HG02610 (cell line): ENCODE data around the gene PPM1H.
"Not testable (repeated sequence)": the region's sequence is repeated elsewhere in the genome, so short reads cannot be mapped to it uniquely, and the experiment has no call there.

Experiments
- ATAC-seq: cut with Tn5 transposase; IDR thresholded peaks from one replicate; pipeline ENCODE4 v1.9.1; 2021; ENCODE audit warnings: mild to moderate bottlenecking, moderate library complexity; ENCODE audit not compliant: unreplicated experiment

PPM1H gene

DNA sequence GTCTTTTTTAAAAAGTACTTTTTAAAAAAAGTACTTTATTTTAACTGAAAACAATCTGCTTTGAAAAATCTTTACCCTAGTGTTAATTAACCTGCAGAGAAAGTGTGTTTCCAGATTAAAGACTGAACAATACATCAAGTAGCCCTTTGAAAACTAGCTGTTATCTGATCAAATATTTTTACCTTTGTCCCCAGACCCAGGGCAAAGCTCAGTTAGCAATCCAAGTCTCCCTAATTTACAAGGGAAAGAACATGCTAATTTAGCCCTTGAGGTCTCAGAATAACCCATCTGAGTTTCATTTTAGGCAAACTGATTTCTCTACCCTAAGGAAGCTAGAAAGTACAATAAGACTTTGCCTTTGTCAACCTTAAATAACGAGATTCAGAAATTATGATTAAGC, 91.2 kb downstream of the PPM1H start:
- ATAC-seq, result no peak

DNA sequence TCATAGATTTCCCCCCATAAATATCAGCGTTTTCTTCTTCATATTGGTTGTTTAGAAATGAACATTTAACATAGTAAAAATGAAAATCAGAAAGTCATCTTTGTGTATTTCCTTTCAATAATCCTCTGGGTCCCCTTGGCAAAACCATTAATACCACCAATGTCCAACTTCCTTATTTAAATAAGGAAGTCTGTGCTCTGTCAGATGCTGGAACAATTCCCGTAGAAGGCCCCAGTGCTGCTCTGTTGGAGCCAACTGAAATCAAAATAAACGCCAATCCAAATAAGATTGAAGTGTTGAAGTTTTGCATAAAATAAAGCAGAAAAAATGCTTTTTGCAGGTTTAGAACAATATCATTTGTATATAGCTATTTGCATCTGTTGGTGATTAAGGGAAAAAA, 93.1 kb downstream of the PPM1H start:
- no peak for ATAC-seq

DNA sequence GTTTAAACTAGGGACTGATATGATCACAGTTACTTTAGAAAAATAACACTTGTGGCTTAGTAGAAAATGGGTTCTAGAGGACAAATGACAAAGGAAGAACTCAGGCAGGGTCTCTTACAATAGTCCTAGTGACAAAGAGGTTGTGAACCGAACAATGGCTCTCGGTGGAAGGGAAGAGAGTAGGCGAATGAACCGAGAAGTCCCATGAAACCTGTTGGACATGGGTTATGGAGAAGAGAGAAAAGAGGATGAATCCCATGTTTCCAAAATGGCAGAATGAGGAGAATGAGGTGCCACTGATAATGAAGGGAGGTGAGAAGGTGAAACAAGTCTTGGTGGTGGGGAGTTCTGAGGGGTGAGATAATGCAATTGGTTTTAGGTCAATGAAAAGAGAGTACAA, 94.1 kb downstream of the PPM1H start:
- ATAC-seq, result no peak

DNA sequence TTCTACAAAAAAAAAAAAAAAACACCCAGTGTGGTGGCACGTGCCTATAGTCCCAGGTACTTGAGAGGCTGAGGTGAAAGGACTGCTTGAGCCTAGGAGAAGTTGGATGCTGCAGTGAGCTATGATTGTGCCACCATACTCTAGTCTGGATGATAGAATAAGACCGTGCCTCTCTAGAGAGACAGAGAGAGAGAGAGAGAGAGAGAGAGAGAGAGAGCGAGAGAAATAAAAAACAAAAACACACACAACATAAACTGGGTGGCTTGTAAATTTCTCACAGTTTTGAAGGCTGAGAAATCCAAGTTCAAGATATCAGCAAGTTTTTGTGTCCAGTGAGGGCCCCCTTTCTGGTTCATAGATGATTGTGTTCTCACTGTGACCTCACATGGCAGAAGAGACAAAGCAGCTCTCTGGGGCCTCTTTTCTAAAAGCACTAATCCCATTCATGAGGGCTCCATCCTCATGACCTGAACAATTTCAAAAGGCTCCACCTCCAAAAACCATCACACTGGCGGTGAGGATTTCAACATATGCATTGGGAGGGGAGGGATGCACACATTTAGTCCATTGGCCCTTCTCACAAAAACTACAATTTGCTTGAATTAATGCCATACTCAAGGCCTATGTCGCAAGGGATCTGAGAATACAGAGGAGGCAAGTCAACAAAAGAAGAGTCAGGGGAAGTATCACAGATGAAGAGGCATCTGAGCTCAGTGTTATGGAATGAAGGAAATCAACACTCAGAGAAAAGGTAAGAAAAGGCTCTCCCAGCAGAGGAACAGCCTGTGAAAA, 94.9 kb downstream of the PPM1H start:
- ATAC-seq, result no peak

DNA sequence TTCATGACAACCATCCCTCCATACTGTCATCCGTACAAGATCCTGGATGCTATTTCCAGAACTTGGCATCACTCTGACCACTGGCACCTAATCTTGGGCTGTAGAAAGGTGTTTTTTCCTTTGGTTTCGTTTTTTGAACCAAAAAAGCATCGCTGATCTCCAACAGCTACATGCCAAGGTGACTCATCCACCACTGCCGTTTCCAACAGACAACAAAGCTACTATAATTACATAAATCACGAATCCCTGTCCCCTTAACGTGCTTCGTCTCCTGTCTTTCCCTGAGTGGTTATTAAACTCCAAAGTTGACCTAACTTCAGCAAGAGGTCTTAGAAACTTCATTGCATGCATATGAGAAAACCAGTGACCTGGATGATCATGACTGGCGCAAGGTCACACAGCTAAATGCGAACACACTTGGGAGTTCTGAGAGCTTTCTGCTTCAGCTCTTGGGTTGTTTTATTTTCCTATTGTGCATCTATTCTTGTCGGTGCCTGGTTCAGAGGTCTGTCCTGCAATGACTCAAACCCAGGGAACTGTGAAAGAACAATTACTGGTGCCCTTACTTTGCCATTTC, 99.9 kb downstream of the PPM1H start:
- ATAC-seq, result peak; percentile 67

DNA sequence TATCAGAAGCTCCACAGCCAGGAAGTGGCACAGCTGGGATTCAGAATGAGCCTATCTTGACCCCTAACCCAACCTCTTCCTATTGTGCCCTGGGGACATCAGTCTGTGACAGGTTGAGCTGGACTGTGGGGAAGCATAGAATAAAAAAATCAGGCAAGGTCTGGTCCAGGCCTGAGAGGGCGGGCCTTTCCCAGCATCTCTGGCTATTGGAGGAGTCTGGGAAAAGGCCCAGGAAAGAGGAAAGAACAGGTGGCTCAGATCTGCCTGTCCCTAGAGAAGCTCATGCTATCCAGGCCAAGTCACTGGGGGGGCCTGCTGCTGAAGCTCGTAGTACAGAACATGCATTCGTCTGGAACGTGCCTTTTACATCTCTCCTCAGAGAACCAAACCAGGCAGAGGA, 100.5 kb downstream of the PPM1H start:
- no peak for ATAC-seq

DNA sequence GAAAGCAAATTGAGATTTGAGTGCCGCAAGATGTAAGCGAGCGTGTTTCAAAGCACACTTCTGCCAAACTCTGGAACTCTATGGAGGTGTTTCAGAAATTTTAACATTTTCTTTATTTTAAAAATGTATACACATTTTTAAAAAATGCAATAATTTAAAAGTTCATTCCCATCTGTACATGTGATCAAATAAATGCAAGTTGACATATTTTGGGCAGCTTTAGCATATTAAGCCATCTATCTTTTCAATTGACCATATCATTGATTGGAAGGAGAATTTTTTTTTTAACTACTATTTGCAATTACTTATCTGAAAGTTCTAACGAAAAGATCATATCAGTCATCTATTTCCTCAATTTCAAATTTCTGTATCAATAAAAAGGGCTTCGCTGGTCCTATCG, 101.3 kb downstream of the PPM1H start:
- no peak for ATAC-seq

DNA sequence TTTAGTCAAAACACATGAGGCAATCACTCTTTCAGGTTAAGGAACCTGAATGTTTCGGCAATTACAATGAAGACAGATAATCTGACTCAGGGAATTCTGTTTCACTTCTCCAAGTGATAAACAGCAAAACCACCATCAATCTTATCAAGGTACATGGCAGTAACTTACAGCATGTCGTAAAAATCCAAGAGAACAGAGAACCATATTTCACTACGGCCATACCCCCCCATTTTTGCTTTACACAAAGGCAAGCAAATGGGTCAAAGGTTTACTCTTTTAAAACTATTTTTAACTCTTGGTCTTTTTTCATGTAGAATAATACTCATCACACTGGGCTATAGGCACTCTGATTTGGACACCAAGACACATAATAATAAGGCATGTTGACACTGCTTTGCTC, 102.4 kb downstream of the PPM1H start:
- ATAC-seq, result no peak

DNA sequence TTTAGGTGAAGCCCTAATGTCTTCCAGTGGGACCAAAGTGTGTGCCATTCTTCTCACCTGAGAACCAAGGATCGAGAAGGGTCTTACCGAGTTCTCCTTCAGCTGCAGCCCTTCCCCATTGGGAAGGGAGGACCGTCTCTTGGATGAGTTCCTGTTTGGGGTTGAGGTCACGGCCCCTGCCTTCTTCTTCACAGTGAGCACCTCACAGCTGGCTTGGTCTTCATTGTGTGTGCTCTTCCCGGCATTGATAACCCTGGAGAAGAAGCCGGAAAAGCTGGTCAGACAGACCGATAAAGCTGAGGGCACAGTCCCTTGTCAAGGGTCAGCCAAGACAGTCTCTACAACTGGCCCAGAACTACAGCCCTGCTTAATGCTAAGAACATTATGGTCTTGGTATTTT, 102.9 kb downstream of the PPM1H start:
- ATAC-seq, result no peak

DNA sequence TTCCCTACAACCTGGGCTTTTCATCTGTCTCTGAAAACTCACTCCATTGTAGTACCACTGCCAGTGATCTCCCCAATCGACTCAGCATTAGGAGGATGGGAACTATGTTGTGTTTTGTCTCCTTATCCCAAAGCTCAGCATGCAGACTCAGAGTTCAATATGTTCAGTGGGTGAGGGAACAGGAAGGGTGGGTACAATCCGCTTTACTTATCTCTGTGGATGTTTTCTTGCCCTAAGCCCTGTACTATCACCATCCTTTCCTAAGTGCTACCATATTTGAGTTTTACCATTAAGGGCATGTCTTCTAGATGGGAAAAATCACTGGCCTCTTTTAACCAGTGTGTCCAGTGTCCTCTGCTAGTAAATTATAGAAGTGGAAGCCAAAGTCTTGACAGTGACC, 107.1 kb downstream of the PPM1H start:
- no peak for ATAC-seq

DNA sequence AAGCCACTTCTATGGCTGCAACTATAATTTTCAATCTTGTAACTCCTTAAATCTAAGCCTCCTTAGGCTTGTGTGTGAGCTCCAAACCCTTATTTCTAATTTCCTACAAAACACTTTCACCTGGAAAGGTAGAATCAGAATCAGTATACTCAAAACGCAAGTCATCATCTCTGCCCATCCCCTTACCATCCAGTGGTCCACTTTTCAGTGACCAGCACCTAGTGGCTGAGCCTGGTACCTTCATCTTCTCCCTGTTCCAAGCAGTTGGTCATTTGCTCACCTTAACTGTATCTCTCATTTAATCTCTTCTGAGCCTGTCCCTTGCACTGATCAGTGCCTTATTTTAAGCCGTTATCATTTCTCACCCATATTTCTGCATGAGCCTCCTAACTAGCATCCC, 107.9 kb downstream of the PPM1H start:
- no peak for ATAC-seq

DNA sequence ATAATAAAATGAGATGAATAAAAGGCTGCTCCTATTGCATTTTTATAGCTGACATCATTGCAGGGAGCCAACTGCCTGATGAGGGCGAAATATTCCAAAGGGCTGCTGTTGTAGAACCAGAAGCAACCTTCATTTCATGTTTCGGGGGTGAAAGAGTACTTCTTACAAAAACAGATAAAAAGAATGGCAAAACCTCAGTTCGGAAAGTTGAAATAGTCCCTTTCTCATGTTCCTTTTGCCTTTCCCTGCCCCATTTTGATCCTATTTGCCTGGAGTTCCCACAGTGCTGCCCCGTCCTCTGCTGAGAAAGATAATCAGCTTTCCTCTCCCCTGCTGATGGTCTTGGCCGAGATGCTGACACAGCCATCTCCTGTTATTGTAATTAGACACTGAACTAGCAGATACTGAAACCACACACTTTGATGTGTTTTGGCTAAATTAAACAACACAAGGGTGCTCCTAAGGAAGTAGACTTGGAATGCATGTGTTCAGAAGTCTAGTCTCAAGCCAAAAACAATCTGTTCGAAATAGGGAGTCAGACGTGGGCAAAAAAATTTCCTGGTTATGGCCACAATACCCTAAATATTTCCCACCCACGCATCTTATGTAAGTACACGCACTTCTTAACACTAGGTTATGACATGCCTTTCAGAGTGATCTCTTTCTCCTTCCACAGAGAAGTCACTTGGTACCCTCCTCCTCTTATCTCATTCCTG, 117.2 kb downstream of the PPM1H start:
- no peak for ATAC-seq

DNA sequence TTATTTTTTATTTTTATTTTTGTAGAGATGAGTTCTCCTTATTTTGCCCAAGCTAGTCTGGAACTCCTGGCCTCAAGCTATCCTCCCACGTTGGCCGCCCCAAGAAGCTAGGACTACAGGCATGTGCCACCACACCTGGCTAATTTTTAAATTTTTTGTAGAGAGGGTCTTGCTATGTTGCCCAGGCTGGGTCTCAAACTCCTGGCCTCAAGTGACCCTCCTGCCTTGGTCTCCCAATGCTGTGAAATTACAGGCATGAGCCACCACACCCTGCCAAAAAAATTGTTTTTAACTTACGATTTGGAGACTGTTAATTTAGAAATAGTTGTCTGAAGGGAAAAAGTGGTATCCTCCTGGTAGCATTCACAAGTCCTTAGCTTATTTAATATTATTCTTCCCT, 120.7 kb downstream of the PPM1H start:
- no peak for ATAC-seq

DNA sequence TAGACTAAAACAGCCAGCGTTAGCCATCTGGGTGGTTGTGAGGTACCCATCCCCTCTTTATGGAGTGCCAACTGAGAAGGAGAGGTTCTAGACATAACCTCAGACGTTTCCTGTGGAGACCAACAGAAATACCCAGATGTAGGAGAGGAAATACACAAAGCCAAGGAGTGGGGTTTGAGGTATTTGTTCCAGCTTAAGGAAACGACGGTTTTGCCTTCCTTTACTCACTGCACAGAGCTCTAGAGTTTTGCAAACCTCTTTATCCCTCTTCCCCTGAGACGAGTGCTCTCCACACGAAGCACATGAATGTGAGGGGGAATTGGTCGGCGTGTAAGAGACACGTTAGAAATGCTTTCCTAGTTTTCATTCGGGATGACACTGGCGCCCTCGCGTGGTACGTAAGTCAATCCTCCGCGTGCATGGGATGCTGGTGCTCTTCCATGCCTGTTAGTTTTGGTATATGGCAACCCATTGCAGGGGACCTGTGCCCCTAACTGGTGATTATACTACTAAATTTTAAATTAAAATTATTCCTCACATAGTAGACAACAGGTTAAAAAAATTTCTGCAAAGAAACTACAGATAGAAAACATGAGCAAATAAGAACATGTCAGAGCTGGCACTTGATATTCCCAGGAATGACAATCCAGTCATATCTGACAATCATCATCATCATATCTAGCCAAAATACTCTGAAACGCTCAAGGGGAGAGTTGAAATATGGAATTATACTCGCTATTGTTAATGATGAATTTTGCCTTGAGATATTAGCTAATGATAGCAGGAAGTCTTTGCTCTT, 121.7 kb downstream of the PPM1H start:
- ATAC-seq, result peak; percentile 35

DNA sequence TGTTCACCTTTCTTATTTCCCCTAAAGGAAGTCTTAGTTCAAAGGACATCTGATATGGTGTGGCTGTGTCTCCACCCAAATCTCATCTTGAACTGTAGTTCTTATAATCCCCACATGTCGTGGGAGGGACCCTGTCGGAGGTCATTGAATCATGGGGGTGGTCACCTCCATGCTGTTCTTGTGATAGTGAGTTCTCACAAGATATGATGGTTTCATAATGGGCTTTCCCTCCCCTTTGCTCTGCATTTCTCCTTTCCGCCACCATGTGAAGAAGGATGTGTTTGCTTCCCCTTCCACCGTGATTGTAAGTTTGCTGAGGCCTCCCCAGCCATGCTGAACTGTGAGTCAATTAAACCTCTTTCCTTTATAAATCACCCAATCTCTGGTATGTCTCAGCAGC, 123.5 kb downstream of the PPM1H start:
- ATAC-seq, result not testable (repeated sequence)

DNA sequence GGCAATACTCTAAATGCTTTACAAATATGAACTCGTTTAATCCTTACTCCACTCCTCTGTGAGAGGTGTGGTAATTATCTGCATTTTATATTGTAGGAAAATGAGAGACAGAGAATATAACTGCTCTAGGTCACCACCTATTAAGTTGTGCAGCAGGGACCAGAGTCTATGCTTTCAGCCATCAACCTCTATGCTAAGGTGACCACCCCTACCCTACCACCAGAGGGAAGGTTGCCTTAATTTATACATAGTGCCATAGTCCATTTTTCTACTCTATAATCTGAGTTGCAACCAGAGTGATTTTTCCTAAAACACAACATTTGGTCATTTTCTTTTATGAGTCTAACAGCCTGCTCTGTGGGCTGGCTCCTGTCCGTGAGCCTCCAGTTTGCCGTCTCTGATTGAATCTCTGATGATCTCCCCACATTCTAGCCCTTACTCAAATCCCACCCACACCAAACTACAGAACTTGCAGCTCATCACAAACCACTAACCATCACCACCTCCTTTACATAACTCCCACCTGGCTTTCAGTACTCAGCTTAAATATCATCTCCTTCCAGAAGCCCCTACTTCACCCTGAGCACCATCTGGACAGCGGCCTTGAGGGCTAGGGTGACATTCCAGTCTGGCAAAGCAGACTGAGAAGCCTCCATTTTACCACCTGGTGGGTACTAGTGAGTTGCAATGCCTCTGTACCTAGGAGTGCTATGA, 126.6 kb downstream of the PPM1H start:
- ATAC-seq, result peak; percentile 72

DNA sequence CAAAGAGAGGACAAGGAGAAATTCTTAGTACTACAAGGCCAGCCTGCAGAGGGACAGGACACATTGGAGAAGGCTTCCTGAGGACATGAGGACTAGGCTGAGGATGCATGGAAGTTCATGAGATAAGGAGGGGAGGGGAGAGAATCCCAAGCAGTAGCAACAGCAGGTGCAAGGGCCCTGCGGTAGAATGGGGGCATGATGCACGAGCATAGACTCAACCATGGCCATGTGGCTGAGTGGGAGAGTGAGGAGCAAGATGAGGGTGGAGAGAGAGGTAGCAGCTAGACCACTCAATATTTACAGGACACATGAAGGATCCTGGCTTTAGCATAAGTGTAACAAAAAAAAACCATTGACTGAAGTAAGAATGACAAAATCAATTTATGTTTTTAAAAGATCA, 128.1 kb downstream of the PPM1H start:
- no peak for ATAC-seq

DNA sequence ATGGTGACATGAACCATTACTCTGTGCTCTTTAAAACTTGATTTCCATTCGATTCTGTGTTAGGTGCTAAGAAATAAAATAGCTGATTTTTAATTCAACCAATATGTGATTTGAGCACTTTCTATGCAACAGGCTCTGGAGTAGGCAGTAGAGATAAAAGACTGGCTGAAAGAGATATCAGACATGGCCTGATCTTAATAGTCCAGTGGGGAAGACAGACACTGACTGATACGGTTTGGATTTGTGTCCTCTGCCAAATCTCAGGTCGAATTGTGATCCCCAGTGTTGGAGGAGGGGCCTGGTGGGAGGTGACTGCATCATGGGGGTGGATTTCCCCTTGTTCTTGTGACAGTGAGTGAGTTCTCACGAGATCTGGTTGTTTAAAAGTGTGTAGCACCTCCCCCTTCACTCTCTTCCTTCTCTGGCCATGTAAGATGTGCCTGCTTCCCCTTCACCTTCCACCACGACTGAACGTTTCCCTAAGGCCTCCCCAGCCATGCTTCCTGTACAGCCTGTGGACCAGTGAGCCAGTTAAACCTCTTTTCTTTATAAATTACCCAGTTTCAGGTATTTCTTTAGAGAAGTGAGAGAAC, 128.6 kb downstream of the PPM1H start:
- ATAC-seq, result no peak

DNA sequence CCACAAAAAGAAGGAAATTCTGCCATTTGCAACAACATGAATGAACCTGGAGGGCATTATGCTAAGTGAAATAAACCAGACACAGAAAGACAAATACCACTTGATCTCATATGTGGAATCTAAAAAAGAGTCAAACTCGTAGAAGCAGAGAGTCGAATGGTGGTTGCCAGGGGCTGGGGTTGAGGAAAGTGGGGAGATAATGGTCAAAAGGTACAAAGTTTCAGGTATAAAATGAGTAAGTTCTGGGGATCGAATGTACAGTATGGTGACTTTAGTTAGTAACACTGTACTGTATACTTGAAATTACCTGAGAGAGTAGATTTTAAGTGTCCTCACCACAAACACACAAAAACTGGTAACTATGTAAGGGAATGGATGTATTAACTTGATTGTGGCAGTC, 129.4 kb downstream of the PPM1H start:
- peak; percentile 39 for ATAC-seq

DNA sequence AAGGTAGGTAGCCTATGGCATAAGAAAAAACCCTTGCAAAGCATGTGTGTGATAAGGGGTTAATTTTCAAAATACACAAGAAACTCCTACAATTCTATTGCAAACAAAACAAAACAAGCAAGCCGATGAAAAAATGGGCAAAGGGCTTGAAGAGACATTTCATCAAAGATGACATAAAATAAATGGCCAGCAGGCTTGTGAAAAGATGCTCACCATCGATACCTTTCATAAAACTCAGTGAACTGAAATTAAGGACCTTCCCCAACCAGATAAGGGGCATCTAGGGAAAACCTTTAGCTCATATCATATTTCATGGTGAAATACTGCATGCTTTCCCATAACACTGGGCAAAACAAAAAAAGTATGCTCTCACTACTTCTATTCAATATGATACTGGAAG, 131.2 kb downstream of the PPM1H start:
- no peak for ATAC-seq
